Stimulated activated CD4-positive, alpha-beta T cell treated with anti-CD3 and anti-CD28 coated beads, Interleukin-12 subunit alpha, Interleukin-12 subunit beta, amount 100 ng/mL, for 4 hours (primary cell): Measurements from ENCODE around the gene COBL.

Experiments
- DNase-seq: peaks from one replicate; pipeline ENCODE4 v3.0.0-alpha.2; 2020

The COBL gene

GRCh38 chr7:51135576-51135975, 181.0 kb downstream of the COBL start:
- DNase-seq = no peak

- no peak for DNase-seq
Observed at GRCh38 chr7:51134013-51134441, 182.6 kb downstream of the COBL start.

- DNase-seq = no peak
Observed at GRCh38 chr7:51132661-51133060, 183.9 kb downstream of the COBL start.

- no peak for DNase-seq
Observed at GRCh38 chr7:51129527-51130472, 186.8 kb downstream of the COBL start.

GRCh38 chr7:51128545-51129435, 187.8 kb downstream of the COBL start:
- no peak for DNase-seq

GRCh38 chr7:51127618-51127904, 189.0 kb downstream of the COBL start:
- DNase-seq = no peak

- DNase-seq = no peak
Observed at GRCh38 chr7:51126813-51127617, 189.6 kb downstream of the COBL start.

GRCh38 chr7:51126324-51126723, 190.3 kb downstream of the COBL start:
- no peak for DNase-seq

GRCh38 chr7:51124321-51124720, 192.3 kb downstream of the COBL start:
- no peak for DNase-seq

GRCh38 chr7:51123322-51124019, 193.1 kb downstream of the COBL start:
- DNase-seq = peak; percentile 59

GRCh38 chr7:51121931-51122425, 194.6 kb downstream of the COBL start:
- DNase-seq = no peak

- DNase-seq = no peak
Observed at GRCh38 chr7:51121036-51121790, 195.4 kb downstream of the COBL start.

GRCh38 chr7:51118628-51119027, 198.0 kb downstream of the COBL start:
- no peak for DNase-seq

GRCh38 chr7:51114501-51114900, 202.1 kb downstream of the COBL start:
- no peak for DNase-seq

- no peak for DNase-seq
Observed at GRCh38 chr7:51113962-51114361, 202.6 kb downstream of the COBL start.

GRCh38 chr7:51113560-51113959, 203.0 kb downstream of the COBL start:
- no peak for DNase-seq

GRCh38 chr7:51111241-51111940, 205.2 kb downstream of the COBL start:
- no peak for DNase-seq

- no peak for DNase-seq
Observed at GRCh38 chr7:51108134-51108533, 208.5 kb downstream of the COBL start.

- no peak for DNase-seq
Observed at GRCh38 chr7:51104278-51104677, 212.3 kb downstream of the COBL start.

- DNase-seq = no peak
Observed at GRCh38 chr7:51103718-51104117, 212.9 kb downstream of the COBL start.

GRCh38 chr7:51102828-51103227, 213.8 kb downstream of the COBL start:
- no peak for DNase-seq
